Ectodermal cell (in vitro differentiated cells): ENCODE measurements around the gene LRRC42.

Source experiments
- H3K27ac ChIP-seq: 2 replicates; pipeline ENCODE4 v1.7.0; 2013; ENCODE audit warnings: mild to moderate bottlenecking, low read depth, low read length; ENCODE audit not compliant: insufficient read depth, poor library complexity, severe bottlenecking
- H3K27me3 ChIP-seq: 2 replicates; pipeline ENCODE4 v1.7.0; 2013; ENCODE audit warnings: mild to moderate bottlenecking, low read length; ENCODE audit not compliant: insufficient read depth, control insufficient read depth, poor library complexity, severe bottlenecking
- H3K36me3 ChIP-seq: one replicate; pipeline ENCODE4 v1.7.0; 2013; ENCODE audit warnings: low read length; ENCODE audit not compliant: control insufficient read depth, insufficient read depth
- H3K4me1 ChIP-seq: one replicate; pipeline ENCODE4 v1.7.0; 2013; ENCODE audit warnings: low read length; ENCODE audit not compliant: control insufficient read depth, insufficient read depth
- H3K4me3 ChIP-seq: 2 replicates; pipeline ENCODE4 v1.7.0; 2013; ENCODE audit warnings: low read depth, low read length, control low read depth; ENCODE audit not compliant: insufficient read depth
- H3K9me3 ChIP-seq: 2 replicates; pipeline ENCODE4 v1.7.0; 2013; ENCODE audit warnings: mild to moderate bottlenecking, low read length, moderate library complexity; ENCODE audit not compliant: control insufficient read depth
- WGBS, 2 experiments: methylation state at CpG; one replicate each; pipeline ENCODE4 v1.1.7; 2013; ENCODE audit warnings: missing lambda C conversion rate in 2 of 2; 5-methylcytosine and 5-hydroxymethylcytosine counted together

The LRRC42 gene

DNA sequence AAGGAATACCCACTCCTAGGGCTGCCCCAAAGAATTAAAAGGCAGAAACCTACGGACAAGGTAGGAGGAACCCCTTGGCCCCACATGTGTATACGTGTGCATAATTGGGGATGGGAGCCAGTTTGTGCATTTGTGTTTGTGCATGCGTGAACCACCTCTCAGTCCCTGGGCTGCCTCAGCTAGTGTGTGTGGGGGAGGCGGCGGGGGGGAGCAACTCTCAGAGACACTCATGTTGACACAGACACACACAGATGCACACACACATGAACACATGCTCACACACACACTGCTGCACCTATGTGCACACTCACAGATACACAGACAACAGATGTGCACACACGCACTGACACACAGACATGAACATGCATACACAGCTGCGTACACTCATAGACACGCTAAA lies 66.7 kb downstream of the LRRC42 start:
- no peak overlapping the region for H3K27ac ChIP-seq
- WGBS, 2 experiments: 95 to 97% methylated on average over 8 of the region's 8 CpGs
- H3K27me3 ChIP-seq: no peaks in the 10 kb centered on the region

DNA sequence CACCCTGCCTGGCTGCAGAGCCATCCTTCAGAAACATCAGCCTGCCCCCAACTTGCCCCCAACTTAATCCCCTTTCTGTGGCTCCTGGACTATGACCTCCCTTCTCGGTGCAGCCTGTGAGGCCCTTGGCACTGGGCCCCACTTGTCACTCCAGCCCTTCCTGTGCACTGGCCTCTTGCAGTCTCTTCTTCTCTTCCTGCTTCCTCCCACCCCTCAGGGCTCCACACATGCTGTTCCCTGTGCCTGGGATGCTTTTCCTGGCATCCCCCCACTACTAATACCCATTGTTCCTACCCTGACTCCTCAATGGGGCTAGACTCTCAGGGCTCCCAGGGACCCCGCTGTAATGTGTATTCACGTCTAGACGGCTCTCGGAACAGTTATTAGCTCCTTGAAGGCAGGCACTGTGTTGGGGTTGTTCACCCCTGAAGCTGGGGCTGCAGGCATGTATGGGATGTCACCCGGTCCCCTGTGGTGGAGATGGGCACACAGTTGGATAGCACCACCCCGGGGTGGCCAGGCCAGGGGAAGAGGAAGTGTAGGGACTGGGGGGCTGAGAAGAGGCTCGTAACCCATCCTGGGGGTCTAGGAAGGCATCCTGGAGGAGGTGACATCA lies 67.4 kb downstream of the LRRC42 start:
- Histone ChIP-seq H3K27me3 (no peaks in the 10 kb centered on the region), H3K4me3 (no peak overlapping the region), H3K9me3 (no peaks in the 10 kb centered on the region), H3K4me1 (no peaks in the 10 kb centered on the region), H3K36me3 (no peaks in the 10 kb centered on the region), H3K27ac (no peak overlapping the region)
- 91 to 94% methylated on average over 8 of the region's 8 CpGs for WGBS, 2 experiments

More for the DNA sequence above, 66.7 kb downstream of the LRRC42 start:
- Histone ChIP-seq H3K9me3 (no peaks in the 10 kb centered on the region), H3K4me3 (no peak overlapping the region), H3K36me3 (no peaks in the 10 kb centered on the region), H3K4me1 (no peaks in the 10 kb centered on the region)

DNA sequence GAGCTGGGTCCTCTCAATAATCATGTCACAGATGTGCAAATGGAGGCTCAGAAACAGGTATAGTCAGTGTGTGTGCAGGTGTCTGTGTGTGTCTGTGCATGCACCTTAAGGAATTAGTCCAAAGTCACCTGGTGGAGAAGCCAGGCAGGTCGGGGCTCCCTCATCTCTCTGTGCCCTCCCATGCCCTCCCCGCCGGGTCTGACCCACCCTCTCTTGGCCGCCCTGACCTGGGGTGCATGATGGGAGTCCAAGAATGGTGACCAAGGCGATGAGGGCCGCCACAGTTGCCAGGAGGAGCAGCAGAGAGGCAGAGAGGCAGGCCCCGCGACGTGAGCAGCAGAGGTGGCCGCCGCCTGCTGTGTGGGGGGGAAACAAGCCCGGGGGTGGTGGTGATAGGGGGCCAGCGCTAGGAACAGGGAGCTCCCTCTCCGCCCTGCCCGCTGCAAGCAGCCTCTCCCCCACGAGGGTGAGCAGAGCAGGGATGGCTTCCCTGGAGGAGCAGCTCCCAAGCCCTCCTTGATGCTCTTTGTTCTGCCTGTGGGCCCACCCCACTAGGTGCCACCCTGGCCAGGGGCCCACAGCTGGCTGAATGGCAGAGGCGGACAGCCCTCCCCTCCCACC lies 68.0 kb downstream of the LRRC42 start:
- Histone ChIP-seq H3K4me1 (no peaks in the 10 kb centered on the region), H3K27me3 (no peaks in the 10 kb centered on the region), H3K27ac (no peak overlapping the region), H3K36me3 (no peaks in the 10 kb centered on the region), H3K9me3 (no peaks in the 10 kb centered on the region), H3K4me3 (no peak overlapping the region)
- WGBS, 2 experiments: 77 to 79% methylated on average over 17 of the region's 17 CpGs

DNA sequence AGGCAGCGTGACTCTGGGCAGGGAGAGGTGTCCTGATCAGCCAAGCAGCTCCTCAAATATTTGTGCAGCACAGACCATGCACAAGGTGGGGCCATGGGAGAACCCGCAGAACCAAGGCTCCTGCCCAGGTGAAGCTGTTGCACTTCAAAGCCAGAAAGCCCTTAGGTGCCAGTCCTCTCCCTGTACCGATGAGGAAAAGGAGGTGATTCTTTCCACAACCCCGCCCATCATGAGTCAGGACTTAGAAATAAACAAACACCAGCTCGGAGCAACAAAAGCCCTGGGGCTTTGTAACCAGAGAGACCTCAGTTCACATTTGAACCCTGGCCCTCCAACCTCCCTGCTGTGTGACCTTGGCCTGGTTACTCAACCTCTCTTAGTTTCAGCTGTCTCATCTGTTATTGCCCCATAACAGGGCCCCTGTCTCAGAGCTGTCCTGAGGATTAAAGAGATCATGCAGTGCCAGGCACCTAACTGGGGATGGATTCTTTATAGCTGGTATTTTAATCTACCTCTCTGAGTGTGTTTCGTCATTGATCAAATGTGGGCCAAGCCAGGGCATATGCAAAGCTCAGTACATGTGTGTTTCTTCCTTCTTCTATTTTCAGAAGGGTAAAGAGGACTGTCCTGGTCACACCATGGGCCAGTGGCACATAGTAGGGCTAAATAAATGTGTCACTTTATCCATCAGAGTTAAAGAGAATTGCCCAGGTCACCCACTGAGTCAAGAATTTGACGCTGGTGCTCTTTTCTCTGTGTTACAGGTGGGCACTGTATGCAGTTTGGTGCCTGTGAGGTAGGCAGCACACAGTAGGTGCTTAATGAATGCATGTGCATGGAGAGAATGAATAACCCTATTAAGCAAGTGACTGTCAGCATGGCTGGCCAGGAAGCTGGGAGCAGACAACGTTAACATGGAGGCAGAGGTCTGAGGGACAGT lies 70.5 kb downstream of the LRRC42 start:
- no peaks in the 10 kb centered on the region for H3K9me3 ChIP-seq
- no peaks in the 10 kb centered on the region for H3K27me3 ChIP-seq
- no peak overlapping the region for H3K27ac ChIP-seq
- H3K36me3 ChIP-seq: no peaks in the 10 kb centered on the region
- H3K4me3 ChIP-seq: no peak overlapping the region
- 72% methylated on average over 8 of the region's 8 CpGs for WGBS, 2 experiments
- H3K4me1 ChIP-seq: no peaks in the 10 kb centered on the region
